ENCODE measurements around the gene LTK.

- TF ChIP-seq CTCF (IDR thresholded peaks at IDR 0.05) (no peak), POLR2A (IDR thresholded peaks at IDR 0.05) (no peak)
Measured at GRCh38 chr15:41562244-41562643, 48.6 kb upstream of the LTK start.

Data from thyroid gland (tissue), 4 donors.